ENCODE results near the gene GSTT2B.
A peak's percentile ranks its signal among the peaks of the same experiment; 100 is the strongest.
"Not testable (repeated sequence)": the region's sequence is repeated elsewhere in the genome, so short reads cannot be mapped to it uniquely, and the experiment has no call there.

Gene GSTT2B

GRCh38 chr22:23986089-23986488 is 25.1 kb upstream of the GSTT2B start:
- H3K9ac ChIP-seq (ENCODE audit: low read depth, low read length, poor library complexity); H2AFZ ChIP-seq (ENCODE audit: low read length); H3K4ac ChIP-seq (ENCODE audit: low read length); H3K4me2 ChIP-seq (ENCODE audit: insufficient read depth, low read length, poor library complexity, severe bottlenecking); H3K14ac ChIP-seq (ENCODE audit: low read length); H3K9me3 ChIP-seq (replicated peaks in 1 of 2; ENCODE audit: control insufficient read depth in 2 of 2, insufficient read depth in 1 of 2, low read depth in 1 of 2, low read length in 2 of 2); H3K27me3 ChIP-seq (ENCODE audit: control insufficient read depth in 3 of 3, insufficient read depth in 3 of 3, low read depth in 1 of 3, low read length in 3 of 3); H2BK12ac ChIP-seq (ENCODE audit: low read length); H4K91ac ChIP-seq (ENCODE audit: low read depth, low read length, poor library complexity); H4K8ac ChIP-seq (ENCODE audit: low read depth, low read length); H3K79me1 ChIP-seq (ENCODE audit: low read depth, low read length); H3K23ac ChIP-seq (ENCODE audit: low read depth, low read length, poor library complexity); H2BK120ac ChIP-seq (ENCODE audit: low read depth, low read length); H2BK5ac ChIP-seq (ENCODE audit: low read length); H2BK15ac ChIP-seq (ENCODE audit: low read length); H3K27ac ChIP-seq (replicated peaks; ENCODE audit: low read length); H3K4me1 ChIP-seq (ENCODE audit: control insufficient read depth in 2 of 2, insufficient read depth in 1 of 2, low read depth in 1 of 2, low read length in 2 of 2); H2AK5ac ChIP-seq (ENCODE audit: low read depth, low read length); H3K4me3 ChIP-seq (ENCODE audit: low read length in 2 of 2); H3K18ac ChIP-seq (ENCODE audit: low read length); DNase-seq (ENCODE audit: low spot score); H3K36me3 ChIP-seq (replicated peaks in 1 of 2; ENCODE audit: control insufficient read depth in 2 of 2, insufficient read depth in 2 of 2, low read length in 2 of 2): not testable (repeated sequence)
- WGBS, 2 donors (ENCODE audit: extremely low coverage in 2 of 2, insufficient read length in 2 of 2, insufficient replicate concordance in 1 of 2), result no CpG with 5 or more reads among the region's 8 CpGs

GRCh38 chr22:23984430-23984829 is 23.4 kb upstream of the GSTT2B start:
- no peaks in the 10 kb centered on the region for H3K36me3 ChIP-seq (replicated peaks in 1 of 2; ENCODE audit: control insufficient read depth in 2 of 2, insufficient read depth in 2 of 2, low read length in 2 of 2)
- H3K4me1 ChIP-seq (ENCODE audit: control insufficient read depth in 2 of 2, insufficient read depth in 1 of 2, low read depth in 1 of 2, low read length in 2 of 2), result no peaks in the 10 kb centered on the region
- no peak overlapping the region for H2BK120ac ChIP-seq (ENCODE audit: low read depth, low read length)
- no peak overlapping the region for H3K9ac ChIP-seq (ENCODE audit: low read depth, low read length, poor library complexity)
- H3K27ac ChIP-seq (replicated peaks; ENCODE audit: low read length), result no peak overlapping the region
- no peak overlapping the region for H3K14ac ChIP-seq (ENCODE audit: low read length)
- H2BK15ac ChIP-seq (ENCODE audit: low read length), result no peak overlapping the region
- H3K4ac ChIP-seq (ENCODE audit: low read length), result no peak overlapping the region
- H2BK5ac ChIP-seq (ENCODE audit: low read length), result no peak overlapping the region
- DNase-seq (ENCODE audit: low spot score), result peak; percentile 41
- no peak overlapping the region for H3K23ac ChIP-seq (ENCODE audit: low read depth, low read length, poor library complexity)
- H2AFZ ChIP-seq (ENCODE audit: low read length), result no peak overlapping the region
- no peak overlapping the region for H2AK5ac ChIP-seq (ENCODE audit: low read depth, low read length)
- H4K8ac ChIP-seq (ENCODE audit: low read depth, low read length), result no peak overlapping the region
- no peak overlapping the region for H2BK12ac ChIP-seq (ENCODE audit: low read length)
- H3K27me3 ChIP-seq (ENCODE audit: control insufficient read depth in 3 of 3, insufficient read depth in 3 of 3, low read depth in 1 of 3, low read length in 3 of 3), result no peaks in the 10 kb centered on the region
- no peak overlapping the region for H3K4me3 ChIP-seq (ENCODE audit: low read length in 2 of 2)
- no peaks in the 10 kb centered on the region for H3K9me3 ChIP-seq (replicated peaks in 1 of 2; ENCODE audit: control insufficient read depth in 2 of 2, insufficient read depth in 1 of 2, low read depth in 1 of 2, low read length in 2 of 2)
- H3K18ac ChIP-seq (ENCODE audit: low read length), result no peak overlapping the region
- WGBS, 2 donors (ENCODE audit: extremely low coverage in 2 of 2, insufficient read length in 2 of 2, insufficient replicate concordance in 1 of 2), result no CpG with 5 or more reads among the region's 6 CpGs
- H4K91ac ChIP-seq (ENCODE audit: low read depth, low read length, poor library complexity), result no peak overlapping the region
- H3K79me1 ChIP-seq (ENCODE audit: low read depth, low read length), result no peaks in the 10 kb centered on the region
- H3K4me2 ChIP-seq (ENCODE audit: insufficient read depth, low read length, poor library complexity, severe bottlenecking), result no peak overlapping the region

- not testable (repeated sequence) for H3K79me1 ChIP-seq (ENCODE audit: low read depth, low read length); H2BK120ac ChIP-seq (ENCODE audit: low read depth, low read length); DNase-seq (ENCODE audit: low spot score); H3K18ac ChIP-seq (ENCODE audit: low read length); H2AK5ac ChIP-seq (ENCODE audit: low read depth, low read length); H3K4me3 ChIP-seq (ENCODE audit: low read length in 2 of 2); H3K14ac ChIP-seq (ENCODE audit: low read length); H4K8ac ChIP-seq (ENCODE audit: low read depth, low read length); H3K4me1 ChIP-seq (ENCODE audit: control insufficient read depth in 2 of 2, insufficient read depth in 1 of 2, low read depth in 1 of 2, low read length in 2 of 2); H3K9me3 ChIP-seq (replicated peaks in 1 of 2; ENCODE audit: control insufficient read depth in 2 of 2, insufficient read depth in 1 of 2, low read depth in 1 of 2, low read length in 2 of 2); H2BK15ac ChIP-seq (ENCODE audit: low read length); H3K27ac ChIP-seq (replicated peaks; ENCODE audit: low read length); H3K9ac ChIP-seq (ENCODE audit: low read depth, low read length, poor library complexity); H2BK12ac ChIP-seq (ENCODE audit: low read length); H3K4me2 ChIP-seq (ENCODE audit: insufficient read depth, low read length, poor library complexity, severe bottlenecking); H2BK5ac ChIP-seq (ENCODE audit: low read length); H3K23ac ChIP-seq (ENCODE audit: low read depth, low read length, poor library complexity); H3K4ac ChIP-seq (ENCODE audit: low read length); H2AFZ ChIP-seq (ENCODE audit: low read length); H3K27me3 ChIP-seq (ENCODE audit: control insufficient read depth in 3 of 3, insufficient read depth in 3 of 3, low read depth in 1 of 3, low read length in 3 of 3); H4K91ac ChIP-seq (ENCODE audit: low read depth, low read length, poor library complexity); H3K36me3 ChIP-seq (replicated peaks in 1 of 2; ENCODE audit: control insufficient read depth in 2 of 2, insufficient read depth in 2 of 2, low read length in 2 of 2)
- no CpG with 5 or more reads among the region's 7 CpGs for WGBS, 2 donors (ENCODE audit: extremely low coverage in 2 of 2, insufficient read length in 2 of 2, insufficient replicate concordance in 1 of 2)
Observed at GRCh38 chr22:23980567-23980966, 19.6 kb upstream of the GSTT2B start.

- H3K9ac ChIP-seq (ENCODE audit: low read depth, low read length, poor library complexity); H4K8ac ChIP-seq (ENCODE audit: low read depth, low read length); H4K91ac ChIP-seq (ENCODE audit: low read depth, low read length, poor library complexity); H2AK5ac ChIP-seq (ENCODE audit: low read depth, low read length); H2BK15ac ChIP-seq (ENCODE audit: low read length); H2BK5ac ChIP-seq (ENCODE audit: low read length); H3K14ac ChIP-seq (ENCODE audit: low read length); H3K18ac ChIP-seq (ENCODE audit: low read length); H3K23ac ChIP-seq (ENCODE audit: low read depth, low read length, poor library complexity); H2BK12ac ChIP-seq (ENCODE audit: low read length); H3K4me2 ChIP-seq (ENCODE audit: insufficient read depth, low read length, poor library complexity, severe bottlenecking); H3K4me3 ChIP-seq (ENCODE audit: low read length in 2 of 2); H3K4me1 ChIP-seq (ENCODE audit: control insufficient read depth in 2 of 2, insufficient read depth in 1 of 2, low read depth in 1 of 2, low read length in 2 of 2); H2AFZ ChIP-seq (ENCODE audit: low read length); H3K27me3 ChIP-seq (ENCODE audit: control insufficient read depth in 3 of 3, insufficient read depth in 3 of 3, low read depth in 1 of 3, low read length in 3 of 3); H3K4ac ChIP-seq (ENCODE audit: low read length); H3K36me3 ChIP-seq (replicated peaks in 1 of 2; ENCODE audit: control insufficient read depth in 2 of 2, insufficient read depth in 2 of 2, low read length in 2 of 2); H2BK120ac ChIP-seq (ENCODE audit: low read depth, low read length); H3K27ac ChIP-seq (replicated peaks; ENCODE audit: low read length); H3K79me1 ChIP-seq (ENCODE audit: low read depth, low read length); H3K9me3 ChIP-seq (replicated peaks in 1 of 2; ENCODE audit: control insufficient read depth in 2 of 2, insufficient read depth in 1 of 2, low read depth in 1 of 2, low read length in 2 of 2); DNase-seq (ENCODE audit: low spot score): not testable (repeated sequence)
- WGBS, 2 donors (ENCODE audit: extremely low coverage in 2 of 2, insufficient read length in 2 of 2, insufficient replicate concordance in 1 of 2), result no CpG with 5 or more reads among the region's 41 CpGs
Observed at GRCh38 chr22:23979557-23980240, 18.7 kb upstream of the GSTT2B start, which contains the start of gene GSTT2. TSS of gene GSTT2 (plus strand) at chr22:23980134.

Measured in neuronal stem cell (in vitro differentiated cells).